Kidney (tissue), 14 donors: ENCODE results near the gene SLC5A5. TPM values are rescaled to one million over a fixed set of nuclear protein-coding genes. Genes with fewer than 3 reads are reported as not detected.

ENCODE experiments used
- DNase-seq, 5 donors: peaks; one replicate each; pipeline ENCODE4 v3.0.0-alpha.2; 2013 to 2020
- FAIRE-seq: peaks from 2 replicates; lab custom pipeline; 2012; peaks lifted over from hg19 to GRCh38; lab: Jason Lieb, UNC
- H3K27ac ChIP-seq, 2 donors: one replicate each; pipeline ENCODE4 v1.7.0; 2013; ENCODE audit warnings: low read depth in 2 of 2, low read length in 2 of 2, inconsistent platforms in 1 of 2
- H3K27me3 ChIP-seq: one replicate; pipeline ENCODE4 v1.7.1; 2013; ENCODE audit warnings: low read length, inconsistent platforms; ENCODE audit not compliant: control insufficient read depth, insufficient read depth
- H3K36me3 ChIP-seq, 3 donors: one replicate each; pipeline versions ENCODE4 v1.7.0 to v1.7.1; 2013; ENCODE audit warnings: low read length in 3 of 3, control low read depth in 1 of 3, inconsistent platforms in 1 of 3; ENCODE audit not compliant: insufficient read depth in 3 of 3, control insufficient read depth in 2 of 3
- H3K4me1 ChIP-seq, 3 donors: one replicate each; pipeline versions ENCODE4 v1.7.0 to v1.7.1; 2013; ENCODE audit warnings: low read length in 3 of 3, inconsistent platforms in 1 of 3, low read depth in 1 of 3; ENCODE audit not compliant: control insufficient read depth in 2 of 3, insufficient read depth in 2 of 3
- H3K4me3 ChIP-seq, 3 donors: one replicate each; pipeline versions ENCODE4 v1.7.0 to v1.8.1; 2013; ENCODE audit warnings: low read length in 3 of 3, control low read depth in 1 of 3, inconsistent platforms in 1 of 3
- H3K9ac ChIP-seq, 3 donors: one replicate each; pipeline versions ENCODE4 v1.7.0 to v1.7.1; 2013; ENCODE audit warnings: low read length in 3 of 3, control low read depth in 1 of 3, inconsistent platforms in 1 of 3
- H3K9me3 ChIP-seq, 3 donors: one replicate each; pipeline versions ENCODE4 v1.7.0 to v1.7.1; 2013; ENCODE audit warnings: low read length in 3 of 3, control low read depth in 1 of 3, inconsistent platforms in 1 of 3; ENCODE audit not compliant: control insufficient read depth in 2 of 3, insufficient read depth in 1 of 3
- CTCF ChIP-seq: IDR thresholded peaks from 3 replicates; pipeline ENCODE4 v1.5.1; 2012; ENCODE audit warnings: mild to moderate bottlenecking, moderate library complexity, borderline replicate concordance; ENCODE audit not compliant: insufficient read depth; ENCODE audit errors: extremely low read depth
- intact Hi-C: fragments of 100-400 bp; cut with DNase I; formaldehyde crosslinking; loops from one replicate; pipeline ENCODE4 v1.11.1; 2022
- polyA plus RNA-seq: library from polyadenylated mRNA; stranded (reverse); fragments of 350-450 nt; fragmentation: Illumina TruSeq; extraction: RNeasy Lipid Tissue Mini Kit (QIAGEN cat#74804); gene quantifications from one replicate; pipeline ENCODE4 v1.2.3, GENCODE V29; 2014; ENCODE audit warnings: low read depth, low replicate concordance; ENCODE audit not compliant: insufficient read depth
- total RNA-seq: library from RNA; stranded (reverse); fragmentation: NEBNext Ultra II Directional; extraction: Animal tissue kit (Norgen Biotek cat#: 25700); gene quantifications from one replicate; pipeline ENCODE4 v1.2.1, GENCODE V29; 2021
- donor health status: control.
- donor health status: control.
- donor health status: control.
- donor health status: control.
- donor health status: control.
- donor health status: DM: yes; HTN: yes; CAD: no.
- donor health status: Normal renal cell carcinoma (clear cell type).

The SLC5A5 gene
- total and polyA plus RNA-seq, 2 donors from 2014 or later = 0.16 TPM; not detected in 1

DNA sequence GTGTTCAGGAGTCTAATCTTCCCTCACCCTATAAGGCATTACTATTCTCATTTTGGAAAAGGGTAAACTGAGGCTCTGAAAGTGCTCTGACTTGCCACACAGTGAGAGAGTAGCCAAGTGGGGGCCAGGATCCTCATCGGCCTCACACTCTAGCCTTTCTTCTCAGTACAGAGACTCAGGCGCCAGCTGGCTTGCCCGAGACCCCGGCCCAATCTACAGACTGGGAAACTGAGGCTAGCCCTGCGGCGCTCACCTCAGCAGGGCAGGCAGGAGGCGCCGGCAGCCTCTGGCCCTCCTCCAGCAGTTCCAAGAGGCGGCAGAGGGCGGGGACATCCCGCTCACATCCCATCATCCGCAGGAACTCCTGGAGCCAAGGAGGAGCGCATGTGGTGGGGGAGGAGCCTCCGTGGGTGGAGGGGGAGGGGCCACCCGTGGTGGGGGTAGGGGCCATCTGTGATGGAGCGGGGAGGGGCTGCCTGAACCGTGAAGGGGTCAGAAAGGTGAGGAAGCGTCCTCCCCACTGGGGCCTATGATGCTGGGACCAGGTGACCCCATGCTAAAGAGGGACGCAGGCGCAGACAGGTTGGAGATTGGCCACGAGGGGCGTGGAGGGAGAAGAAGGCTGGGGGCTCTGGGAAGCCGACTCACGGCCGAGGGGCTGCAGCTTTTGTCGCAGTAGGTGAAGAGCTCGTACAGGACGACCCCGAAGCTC, 41.7 kb upstream of the SLC5A5 start:
- peak overlapping the region in 1 of 3 donors; percentile 49 for H3K4me3 ChIP-seq
- TF ChIP-seq CTCF = no peak

GRCh38 chr19:17830567-17831418, 41.0 kb upstream of the SLC5A5 start:
- DNase-seq (peak; percentile 87 to 95 (median 94)), FAIRE-seq (no peak)
- Histone ChIP-seq H3K4me1 (no peaks in the 10 kb centered on the region), H3K4me3 (peak overlapping the region in 1 of 3 donors; percentile 49), H3K27me3 (no peaks in the 10 kb centered on the region), H3K9me3 (no peaks in the 10 kb centered on the region), H3K36me3 (no peaks in the 10 kb centered on the region), H3K27ac (peak overlapping the region in 1 of 2 donors; percentile 28), H3K9ac (no peak overlapping the region)
- intact Hi-C loops = no loop called here
- TF ChIP-seq CTCF = no peak

More for the DNA sequence above, 41.7 kb upstream of the SLC5A5 start:
- DNase-seq (peak; percentile 60 to 89 (median 70)), FAIRE-seq (no peak)
- intact Hi-C loops = no loop called here
- Histone ChIP-seq H3K27me3 (no peaks in the 10 kb centered on the region), H3K9ac (no peak overlapping the region), H3K36me3 (no peaks in the 10 kb centered on the region), H3K27ac (peak overlapping the region in 1 of 2 donors; percentile 28), H3K9me3 (no peaks in the 10 kb centered on the region), H3K4me1 (no peaks in the 10 kb centered on the region)

DNA sequence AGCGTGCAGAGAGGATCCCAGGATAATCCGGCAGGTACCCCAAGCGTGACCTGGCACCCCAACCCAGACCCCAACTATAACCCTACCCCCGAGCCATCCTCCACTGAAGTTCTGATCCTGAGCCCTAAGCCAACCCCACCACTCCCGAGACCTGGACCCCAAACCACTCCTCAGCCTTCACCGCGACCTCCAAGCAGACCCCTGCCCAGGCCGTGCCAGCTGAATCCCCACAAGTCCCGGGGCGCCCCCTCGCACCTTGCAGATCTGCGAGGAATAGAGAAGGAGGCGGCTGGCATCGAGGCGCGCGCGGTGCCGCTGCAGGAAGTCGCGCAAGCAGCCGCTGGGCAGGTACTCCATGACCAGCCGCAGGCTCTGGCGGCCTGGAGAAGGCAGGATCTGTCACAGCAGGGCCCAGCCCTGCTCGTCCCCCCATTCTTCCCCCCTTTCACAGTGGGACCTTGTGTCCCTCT, 40.3 kb upstream of the SLC5A5 start:
- H3K27me3 ChIP-seq = no peaks in the 10 kb centered on the region
- no peak overlapping the region for H3K27ac ChIP-seq
- DNase-seq (peak in 2 of 5 donors; percentile 16 to 80), FAIRE-seq (no peak)
- TF ChIP-seq CTCF = no peak
- no peaks in the 10 kb centered on the region for H3K9me3 ChIP-seq
- H3K9ac ChIP-seq = no peak overlapping the region
- no peak overlapping the region for H3K4me3 ChIP-seq
- intact Hi-C loops = no loop called here
- H3K36me3 ChIP-seq = no peaks in the 10 kb centered on the region
- H3K4me1 ChIP-seq = no peaks in the 10 kb centered on the region
